ENCODE results near the gene LMF1. TPM values are rescaled to one million over a fixed set of nuclear protein-coding genes. Genes with fewer than 3 reads are reported as not detected.
A peak's percentile ranks its signal among the peaks of the same experiment; 100 is the strongest.

Gene LMF1
- total RNA-seq = 37.6 and 41.6 TPM in 2 replicates
- 18.8 and 39.0 TPM in 2 replicates for polyA plus RNA-seq

- H3K27ac ChIP-seq = peak within 1 kb of the TSS; percentile 67
Observed at GRCh38 chr16:970766-971581, at the start of gene LMF1. LMF1 (minus strand) TSS chr16:970984; CDS start chr16:970980, 4 bp downstream.

GRCh38 chr16:1020091-1020399 is 49.3 kb upstream of the LMF1 start:
- H3K27me3 ChIP-seq = no peaks in the 10 kb centered on the region
- no peak overlapping the region for H3K4me3 ChIP-seq
- no peaks in the 10 kb centered on the region for H3K36me3 ChIP-seq
- TF ChIP-seq CTCF (IDR thresholded peaks at IDR 0.05; ENCODE audit: low read depth, low read length) = no peak
- H3K9me3 ChIP-seq (ENCODE audit: low read depth) = no peaks in the 10 kb centered on the region
- no peak for DNase-seq (ENCODE audit: low read depth in 1 of 2, low spot score in 1 of 2)
- no peaks in the 10 kb centered on the region for H3K4me1 ChIP-seq (ENCODE audit: low read depth)
- no peak overlapping the region for H3K27ac ChIP-seq

More at GRCh38 chr16:970766-971581, at the start of gene LMF1:
- Histone ChIP-seq H3K4me3 (peak within 1 kb of the TSS; percentile 87), H3K4me1 (ENCODE audit: low read depth) (peaks cover 17% of the 10 kb centered on the region), H3K36me3 (no peaks in the 10 kb centered on the region), H3K27me3 (no peaks in the 10 kb centered on the region), H3K9me3 (ENCODE audit: low read depth) (no peaks in the 10 kb centered on the region)
- peak; percentile 92 to 93 for DNase-seq (ENCODE audit: low read depth in 1 of 2, low spot score in 1 of 2)
- TF ChIP-seq CTCF (IDR thresholded peaks at IDR 0.05; ENCODE audit: low read depth, low read length) = no peak

DNA sequence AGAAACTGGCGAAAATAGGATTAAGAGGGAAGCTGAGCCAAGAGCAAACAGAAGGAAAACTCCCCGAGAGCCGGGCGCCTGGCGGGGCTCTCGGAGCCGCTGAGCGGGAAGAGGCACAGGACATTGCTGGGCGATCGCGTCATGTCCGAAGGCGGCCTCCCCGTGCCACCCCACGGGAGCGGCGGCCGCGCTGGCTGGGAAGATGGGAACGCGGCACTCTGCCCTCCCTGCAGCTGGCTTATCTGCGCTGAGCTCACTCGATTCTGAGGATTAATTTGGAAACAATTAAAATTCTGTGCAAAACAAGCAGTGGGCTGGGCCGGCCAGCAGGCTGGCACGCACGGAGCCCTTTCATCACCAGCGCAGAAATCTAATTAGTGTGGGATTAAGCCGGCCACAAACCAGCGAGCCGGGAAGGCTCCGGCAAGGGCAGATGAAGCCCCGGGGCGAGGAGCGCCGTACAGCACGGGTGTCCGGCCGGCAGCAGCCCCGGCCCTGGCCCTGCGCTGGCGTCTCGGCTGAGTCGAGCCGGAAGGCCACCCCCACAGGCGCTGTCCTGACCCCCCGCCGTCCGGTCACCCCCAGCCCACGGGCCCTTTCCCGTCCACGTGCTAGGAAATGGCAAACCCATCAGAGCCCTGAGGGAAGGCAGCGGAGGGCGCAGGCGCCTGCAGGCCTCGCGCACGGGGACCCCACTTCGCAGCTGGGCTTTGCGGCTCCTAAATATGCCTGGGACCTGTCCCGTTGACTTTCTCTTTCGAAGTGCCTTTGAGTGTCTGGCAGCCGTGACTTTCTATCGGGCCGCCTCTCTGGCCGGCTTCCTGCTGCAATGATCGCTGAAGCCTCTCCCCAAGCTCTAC is 48.7 kb upstream of the LMF1 start:
- Histone ChIP-seq H3K27ac (no peak overlapping the region), H3K4me1 (ENCODE audit: low read depth) (peaks cover 3% of the 10 kb centered on the region), H3K9me3 (ENCODE audit: low read depth) (no peaks in the 10 kb centered on the region), H3K4me3 (no peak overlapping the region), H3K27me3 (no peaks in the 10 kb centered on the region), H3K36me3 (no peaks in the 10 kb centered on the region)
- DNase-seq (ENCODE audit: low read depth in 1 of 2, low spot score in 1 of 2) = peak in 1 of 2 donors; percentile 69
- TF ChIP-seq CTCF (IDR thresholded peaks at IDR 0.05; ENCODE audit: low read depth, low read length) = no peak

DNA sequence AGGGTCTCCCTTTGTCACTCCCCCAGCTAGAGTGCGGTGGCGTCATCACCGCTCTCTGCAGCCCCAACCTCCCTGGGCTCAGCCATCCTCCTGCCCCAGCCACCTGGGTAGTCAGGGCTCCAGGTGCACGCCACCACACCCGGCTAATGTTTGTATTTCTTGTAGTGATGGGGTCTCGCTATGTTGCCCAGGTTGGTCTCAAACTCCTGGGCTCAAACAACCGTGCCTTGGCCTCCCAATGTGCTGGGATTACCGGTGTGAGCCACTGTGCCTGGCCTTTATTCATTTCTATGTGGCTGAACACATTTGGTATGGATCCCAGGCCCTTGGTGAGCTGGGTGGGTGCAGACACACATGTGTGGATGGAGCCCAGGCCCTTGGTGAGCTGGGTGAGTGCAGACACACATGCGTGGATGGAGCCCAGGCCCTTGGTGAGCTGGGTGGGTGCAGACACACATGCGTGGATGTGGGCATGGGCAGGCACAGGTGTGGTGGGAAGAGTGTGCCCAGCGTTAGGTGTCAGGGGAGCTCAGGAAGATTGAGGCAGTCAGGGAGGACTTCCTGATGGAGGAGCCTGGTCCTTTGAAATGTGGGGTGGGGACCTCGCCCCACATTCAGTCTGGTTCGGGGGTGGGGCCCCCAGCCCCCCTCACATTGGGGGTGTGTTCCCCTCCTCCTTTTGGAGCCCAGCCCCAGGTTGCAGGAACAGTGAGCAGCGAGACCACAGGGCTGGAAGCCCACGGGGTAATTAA is 47.8 kb upstream of the LMF1 start:
- no peaks in the 10 kb centered on the region for H3K27me3 ChIP-seq
- H3K4me1 ChIP-seq (ENCODE audit: low read depth) = peaks cover 4% of the 10 kb centered on the region
- H3K27ac ChIP-seq = no peak overlapping the region

More for the DNA sequence above, 47.8 kb upstream of the LMF1 start:
- Histone ChIP-seq H3K4me3 (no peak overlapping the region), H3K9me3 (ENCODE audit: low read depth) (no peaks in the 10 kb centered on the region), H3K36me3 (no peaks in the 10 kb centered on the region)
- DNase-seq (ENCODE audit: low read depth in 1 of 2, low spot score in 1 of 2) = no peak
- no peak for TF ChIP-seq CTCF (IDR thresholded peaks at IDR 0.05; ENCODE audit: low read depth, low read length)
